Tibial nerve (tissue), 4 donors: ENCODE measurements around the gene PTPN14.

Experiments used
- EP300 ChIP-seq, 2 donors: sonication (generic); formaldehyde crosslinking; IDR thresholded peaks; one replicate each; pipeline ENCODE4 v1.6.1; 2017; ENCODE audit warnings: antibody characterized with exemption in 2 of 2, mild to moderate bottlenecking in 1 of 2
- POLR2A ChIP-seq, 2 donors: fragments of 450-650 bp; IDR thresholded peaks; one replicate each; pipeline ENCODE4 v1.6.1; 2017; ENCODE audit warnings: antibody characterized with exemption in 2 of 2, mild to moderate bottlenecking in 2 of 2, moderate library complexity in 2 of 2
- TF ChIP-seq, protein P1 (sequence below), 5 experiments: fragments of 200-600 bp in 3 of 5; fragments of 450-650 bp in 2 of 5; sonication (generic) in 3 of 5; IDR thresholded peaks; one replicate each; pipeline ENCODE4 v1.5.1; 2016 to 2019; ENCODE audit warnings: antibody characterized with exemption in 5 of 5, mild to moderate bottlenecking in 3 of 5, moderate library complexity in 2 of 5

DNA sequence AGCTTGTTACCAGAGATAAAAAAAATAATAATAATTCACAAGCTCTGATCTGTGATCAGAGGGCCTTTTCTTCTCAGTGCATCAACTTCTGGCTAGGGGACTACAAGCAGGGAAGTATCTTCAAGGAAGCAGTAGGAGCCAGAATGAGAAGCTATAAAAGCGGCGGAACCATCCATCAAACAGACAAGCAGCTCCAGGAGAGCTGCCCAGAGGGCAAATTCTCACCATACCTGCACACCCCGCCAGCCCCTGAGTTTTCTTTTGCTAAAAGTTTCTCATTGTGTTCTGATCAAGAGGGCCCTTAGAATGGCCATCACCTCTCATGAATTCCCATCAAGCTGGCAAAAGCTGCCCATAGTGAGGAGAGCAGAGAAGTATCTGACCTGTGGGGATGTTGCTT lies 171.0 kb downstream of the PTPN14 start:
- TF ChIP-seq, protein P1, sequence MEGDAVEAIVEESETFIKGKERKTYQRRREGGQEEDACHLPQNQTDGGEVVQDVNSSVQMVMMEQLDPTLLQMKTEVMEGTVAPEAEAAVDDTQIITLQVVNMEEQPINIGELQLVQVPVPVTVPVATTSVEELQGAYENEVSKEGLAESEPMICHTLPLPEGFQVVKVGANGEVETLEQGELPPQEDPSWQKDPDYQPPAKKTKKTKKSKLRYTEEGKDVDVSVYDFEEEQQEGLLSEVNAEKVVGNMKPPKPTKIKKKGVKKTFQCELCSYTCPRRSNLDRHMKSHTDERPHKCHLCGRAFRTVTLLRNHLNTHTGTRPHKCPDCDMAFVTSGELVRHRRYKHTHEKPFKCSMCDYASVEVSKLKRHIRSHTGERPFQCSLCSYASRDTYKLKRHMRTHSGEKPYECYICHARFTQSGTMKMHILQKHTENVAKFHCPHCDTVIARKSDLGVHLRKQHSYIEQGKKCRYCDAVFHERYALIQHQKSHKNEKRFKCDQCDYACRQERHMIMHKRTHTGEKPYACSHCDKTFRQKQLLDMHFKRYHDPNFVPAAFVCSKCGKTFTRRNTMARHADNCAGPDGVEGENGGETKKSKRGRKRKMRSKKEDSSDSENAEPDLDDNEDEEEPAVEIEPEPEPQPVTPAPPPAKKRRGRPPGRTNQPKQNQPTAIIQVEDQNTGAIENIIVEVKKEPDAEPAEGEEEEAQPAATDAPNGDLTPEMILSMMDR (IDR thresholded peaks at IDR 0.05), result no peak
- TF ChIP-seq POLR2A (IDR thresholded peaks at IDR 0.05), result no peak
- TF ChIP-seq EP300 (IDR thresholded peaks at IDR 0.05), result no peak
